ENCODE results near the gene PDE10A. TPM values are rescaled to one million over a fixed set of nuclear protein-coding genes. Genes with fewer than 3 reads are reported as not detected.

PDE10A gene
- total RNA-seq, 1 experiment from 2014 or later, result 3.1 TPM

- Mint-ChIP-seq H3K36me3 (peaks cover 6% of the 10 kb centered on the region), H3K27me3 (ENCODE audit: low read depth) (no peaks in the 10 kb centered on the region), H3K9me3 (peaks cover 6% of the 10 kb centered on the region), H3K27ac (no peak overlapping the region), H3K4me3 (no peak overlapping the region), H3K4me1 (peaks cover 7% of the 10 kb centered on the region)
- TF ChIP-seq E2F4 (CRISPR knock-in tag; IDR thresholded peaks at IDR 0.05; ENCODE audit: borderline replicate concordance, low read depth) (no peak), ESRRA (CRISPR knock-in tag; IDR thresholded peaks at IDR 0.05; ENCODE audit: borderline replicate concordance) (no peak), MYBL2 (CRISPR knock-in tag; IDR thresholded peaks at IDR 0.05) (no peak), TEAD1 (CRISPR knock-in tag; IDR thresholded peaks at IDR 0.05) (no peak), AR (CRISPR knock-in tag; IDR thresholded peaks at IDR 0.05) (no peak), JAZF1 (CRISPR knock-in tag; IDR thresholded peaks at IDR 0.05) (no peak), RELA (CRISPR knock-in tag; IDR thresholded peaks at IDR 0.05; ENCODE audit: borderline replicate concordance) (no peak), NFATC4 (CRISPR knock-in tag; IDR thresholded peaks at IDR 0.05) (no peak), PRRX2 (CRISPR knock-in tag; IDR thresholded peaks at IDR 0.05) (no peak), GABPB1 (CRISPR knock-in tag; IDR thresholded peaks at IDR 0.05) (no peak)
- TF ChIP-seq, protein P1, sequence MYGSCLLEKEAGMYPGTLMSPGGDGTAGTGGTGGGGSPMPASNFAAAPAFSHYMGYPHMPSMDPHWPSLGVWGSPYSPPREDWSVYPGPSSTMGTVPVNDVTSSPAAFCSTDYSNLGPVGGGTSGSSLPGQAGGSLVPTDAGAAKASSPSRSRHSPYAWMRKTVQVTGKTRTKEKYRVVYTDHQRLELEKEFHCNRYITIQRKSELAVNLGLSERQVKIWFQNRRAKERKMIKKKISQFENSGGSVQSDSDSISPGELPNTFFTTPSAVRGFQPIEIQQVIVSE (CRISPR knock-in tag; IDR thresholded peaks at IDR 0.05; ENCODE audit: borderline replicate concordance), result no peak
- TF ChIP-seq, protein P2, sequence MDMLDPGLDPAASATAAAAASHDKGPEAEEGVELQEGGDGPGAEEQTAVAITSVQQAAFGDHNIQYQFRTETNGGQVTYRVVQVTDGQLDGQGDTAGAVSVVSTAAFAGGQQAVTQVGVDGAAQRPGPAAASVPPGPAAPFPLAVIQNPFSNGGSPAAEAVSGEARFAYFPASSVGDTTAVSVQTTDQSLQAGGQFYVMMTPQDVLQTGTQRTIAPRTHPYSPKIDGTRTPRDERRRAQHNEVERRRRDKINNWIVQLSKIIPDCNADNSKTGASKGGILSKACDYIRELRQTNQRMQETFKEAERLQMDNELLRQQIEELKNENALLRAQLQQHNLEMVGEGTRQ (CRISPR knock-in tag; IDR thresholded peaks at IDR 0.05), result no peak
- TF ChIP-seq, protein P3, sequence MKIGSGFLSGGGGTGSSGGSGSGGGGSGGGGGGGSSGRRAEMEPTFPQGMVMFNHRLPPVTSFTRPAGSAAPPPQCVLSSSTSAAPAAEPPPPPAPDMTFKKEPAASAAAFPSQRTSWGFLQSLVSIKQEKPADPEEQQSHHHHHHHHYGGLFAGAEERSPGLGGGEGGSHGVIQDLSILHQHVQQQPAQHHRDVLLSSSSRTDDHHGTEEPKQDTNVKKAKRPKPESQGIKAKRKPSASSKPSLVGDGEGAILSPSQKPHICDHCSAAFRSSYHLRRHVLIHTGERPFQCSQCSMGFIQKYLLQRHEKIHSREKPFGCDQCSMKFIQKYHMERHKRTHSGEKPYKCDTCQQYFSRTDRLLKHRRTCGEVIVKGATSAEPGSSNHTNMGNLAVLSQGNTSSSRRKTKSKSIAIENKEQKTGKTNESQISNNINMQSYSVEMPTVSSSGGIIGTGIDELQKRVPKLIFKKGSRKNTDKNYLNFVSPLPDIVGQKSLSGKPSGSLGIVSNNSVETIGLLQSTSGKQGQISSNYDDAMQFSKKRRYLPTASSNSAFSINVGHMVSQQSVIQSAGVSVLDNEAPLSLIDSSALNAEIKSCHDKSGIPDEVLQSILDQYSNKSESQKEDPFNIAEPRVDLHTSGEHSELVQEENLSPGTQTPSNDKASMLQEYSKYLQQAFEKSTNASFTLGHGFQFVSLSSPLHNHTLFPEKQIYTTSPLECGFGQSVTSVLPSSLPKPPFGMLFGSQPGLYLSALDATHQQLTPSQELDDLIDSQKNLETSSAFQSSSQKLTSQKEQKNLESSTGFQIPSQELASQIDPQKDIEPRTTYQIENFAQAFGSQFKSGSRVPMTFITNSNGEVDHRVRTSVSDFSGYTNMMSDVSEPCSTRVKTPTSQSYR (CRISPR knock-in tag; IDR thresholded peaks at IDR 0.05), result no peak
- POLR2A ChIA-PET, result no interaction called here
- ATAC-seq, result no peak
- CTCF ChIA-PET, result no interaction called here
- DNase-seq (ENCODE audit: low spot score), result no peak
These were observed 81.4 kb downstream of the PDE10A start for GRCh38 chr6:165581678-165582077.

DNA sequence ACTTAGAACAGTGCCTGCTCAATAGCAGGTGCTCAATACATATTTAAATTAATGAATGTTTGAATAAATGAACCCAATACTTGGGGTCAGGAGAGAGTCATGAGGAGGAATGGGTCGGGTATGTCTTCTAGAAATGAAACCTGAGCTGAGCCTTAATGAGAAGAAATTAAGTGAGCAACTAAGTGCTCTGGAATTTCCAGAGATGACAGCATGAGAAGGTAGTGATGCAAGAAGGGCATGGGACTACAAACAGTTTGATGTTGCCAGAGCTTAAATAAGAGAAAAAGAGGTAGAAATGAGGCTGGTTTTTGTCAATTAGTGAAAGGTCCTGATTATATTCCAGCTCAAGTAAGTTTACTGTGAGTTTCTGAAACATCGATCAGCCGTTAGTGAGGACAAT, 82.9 kb downstream of the PDE10A start:
- no peak overlapping the region for H3K4me3 Mint-ChIP-seq
- CTCF ChIA-PET, result no interaction called here
- peaks cover 7% of the 10 kb centered on the region for H3K4me1 Mint-ChIP-seq
- H3K27ac Mint-ChIP-seq, result no peak overlapping the region
- peaks cover 4% of the 10 kb centered on the region for H3K36me3 Mint-ChIP-seq
- H3K27me3 Mint-ChIP-seq (ENCODE audit: low read depth), result no peaks in the 10 kb centered on the region
- ATAC-seq (no peak), DNase-seq (ENCODE audit: low spot score) (no peak)
- peaks cover 3% of the 10 kb centered on the region for H3K9me3 Mint-ChIP-seq
- POLR2A ChIA-PET, result no interaction called here
- TF ChIP-seq ZNF671 (CRISPR knock-in tag; IDR thresholded peaks at IDR 0.05), result no peak
- TF ChIP-seq, protein P4, sequence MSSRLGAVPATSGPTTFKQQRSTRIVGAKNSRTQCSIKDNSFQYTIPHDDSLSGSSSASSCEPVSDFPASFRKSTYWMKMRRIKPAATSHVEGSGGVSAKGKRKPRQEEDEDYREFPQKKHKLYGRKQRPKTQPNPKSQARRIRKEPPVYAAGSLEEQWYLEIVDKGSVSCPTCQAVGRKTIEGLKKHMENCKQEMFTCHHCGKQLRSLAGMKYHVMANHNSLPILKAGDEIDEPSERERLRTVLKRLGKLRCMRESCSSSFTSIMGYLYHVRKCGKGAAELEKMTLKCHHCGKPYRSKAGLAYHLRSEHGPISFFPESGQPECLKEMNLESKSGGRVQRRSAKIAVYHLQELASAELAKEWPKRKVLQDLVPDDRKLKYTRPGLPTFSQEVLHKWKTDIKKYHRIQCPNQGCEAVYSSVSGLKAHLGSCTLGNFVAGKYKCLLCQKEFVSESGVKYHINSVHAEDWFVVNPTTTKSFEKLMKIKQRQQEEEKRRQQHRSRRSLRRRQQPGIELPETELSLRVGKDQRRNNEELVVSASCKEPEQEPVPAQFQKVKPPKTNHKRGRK (CRISPR knock-in tag; IDR thresholded peaks at IDR 0.05; ENCODE audit: borderline replicate concordance), result no peak
- no peak for TF ChIP-seq TEAD1 (CRISPR knock-in tag; IDR thresholded peaks at IDR 0.05)
- no peak for TF ChIP-seq OVOL2 (CRISPR knock-in tag; IDR thresholded peaks at IDR 0.05; ENCODE audit: borderline replicate concordance)
- TF ChIP-seq, protein P5, sequence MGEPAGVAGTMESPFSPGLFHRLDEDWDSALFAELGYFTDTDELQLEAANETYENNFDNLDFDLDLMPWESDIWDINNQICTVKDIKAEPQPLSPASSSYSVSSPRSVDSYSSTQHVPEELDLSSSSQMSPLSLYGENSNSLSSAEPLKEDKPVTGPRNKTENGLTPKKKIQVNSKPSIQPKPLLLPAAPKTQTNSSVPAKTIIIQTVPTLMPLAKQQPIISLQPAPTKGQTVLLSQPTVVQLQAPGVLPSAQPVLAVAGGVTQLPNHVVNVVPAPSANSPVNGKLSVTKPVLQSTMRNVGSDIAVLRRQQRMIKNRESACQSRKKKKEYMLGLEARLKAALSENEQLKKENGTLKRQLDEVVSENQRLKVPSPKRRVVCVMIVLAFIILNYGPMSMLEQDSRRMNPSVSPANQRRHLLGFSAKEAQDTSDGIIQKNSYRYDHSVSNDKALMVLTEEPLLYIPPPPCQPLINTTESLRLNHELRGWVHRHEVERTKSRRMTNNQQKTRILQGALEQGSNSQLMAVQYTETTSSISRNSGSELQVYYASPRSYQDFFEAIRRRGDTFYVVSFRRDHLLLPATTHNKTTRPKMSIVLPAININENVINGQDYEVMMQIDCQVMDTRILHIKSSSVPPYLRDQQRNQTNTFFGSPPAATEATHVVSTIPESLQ (CRISPR knock-in tag; IDR thresholded peaks at IDR 0.05), result no peak
- no peak for TF ChIP-seq PRRX2 (CRISPR knock-in tag; IDR thresholded peaks at IDR 0.05)
- no peak for TF ChIP-seq ATF1 (CRISPR knock-in tag; IDR thresholded peaks at IDR 0.05)
- TF ChIP-seq ZNF138 (CRISPR knock-in tag; conservative IDR thresholded peaks at IDR 0.05), result no peak
- no peak for TF ChIP-seq RELA (CRISPR knock-in tag; IDR thresholded peaks at IDR 0.05; ENCODE audit: borderline replicate concordance)
- TF ChIP-seq STAT6 (CRISPR knock-in tag; conservative IDR thresholded peaks at IDR 0.05; ENCODE audit: low read depth), result no peak

All from WTC11 (cell line).